Activated naive CD8-positive, alpha-beta T cell treated with anti-CD3 and anti-CD28 coated beads for 36 hours (primary cell): Measurements from ENCODE around the gene DLST. TPM values are rescaled to one million over a fixed set of nuclear protein-coding genes. Genes with fewer than 3 reads are reported as not detected.

ENCODE experiments used
- total RNA-seq, 2 experiments: library from RNA; stranded (reverse); gene quantifications; one replicate each; pipeline ENCODE4 v1.2.3, GENCODE V29; 2021

Gene DLST
- total RNA-seq, 2 experiments from 2014 or later, result 134 to 136 TPM

Other genes with a start within 250 kb of the DLST start
- 10 to 100 TPM; 29.9 to 37.7 TPM for gene AREL1, start 168.8 kb upstream of the DLST start, total RNA-seq
- 100 to 1,000 TPM in 1 of 2 experiments, 10 to 100 TPM in 1; 95.5 to 103 TPM for gene FCF1, start 168.8 kb upstream of the DLST start, total RNA-seq
- gene YLPM1, start 118.6 kb upstream of the DLST start, total RNA-seq, result 10 to 100 TPM; 48.5 to 51.8 TPM
- gene PROX2, start 5.8 kb upstream of the DLST start, total RNA-seq, result 1 to 10 TPM in 1 of 2 experiments, under 1 TPM in 1; 0.87 to 1.5 TPM
- 1 to 10 TPM; 6.0 to 6.5 TPM for gene RPS6KL1, start 41.3 kb downstream of the DLST start, total RNA-seq
- gene PGF, start 73.7 kb downstream of the DLST start, total RNA-seq, result under 1 TPM in 1 of 2 experiments, not detected in 1; 0.21 TPM
- gene EIF2B2, start 121.0 kb downstream of the DLST start, total RNA-seq, result 10 to 100 TPM; 55.6 to 60.1 TPM
- gene MLH3, start 169.6 kb downstream of the DLST start, total RNA-seq, result 10 to 100 TPM; 15.5 to 16.7 TPM
- gene ACYP1, start 182.1 kb downstream of the DLST start, total RNA-seq, result 10 to 100 TPM; 27.7 to 29.0 TPM
- under 1 TPM; 0.40 to 0.56 TPM for gene ZC2HC1C, start 187.7 kb downstream of the DLST start, total RNA-seq
- 10 to 100 TPM; 50.1 to 50.9 TPM for gene NEK9, start 245.1 kb downstream of the DLST start, total RNA-seq